Stimulated activated CD8-positive, alpha-beta memory T cell treated with anti-CD3 and anti-CD28 coated beads, Interleukin-15, amount 100 ng/mL, for 1 hour (primary cell): ENCODE measurements around the gene LILRA1.
"Not testable (repeated sequence)": the region's sequence is repeated elsewhere in the genome, so short reads cannot be mapped to it uniquely, and the experiment has no call there.

Source experiments
- DNase-seq: peaks from one replicate; pipeline ENCODE4 v3.0.0-alpha.2; 2020; ENCODE audit warnings: low read depth

Gene LILRA1

DNA sequence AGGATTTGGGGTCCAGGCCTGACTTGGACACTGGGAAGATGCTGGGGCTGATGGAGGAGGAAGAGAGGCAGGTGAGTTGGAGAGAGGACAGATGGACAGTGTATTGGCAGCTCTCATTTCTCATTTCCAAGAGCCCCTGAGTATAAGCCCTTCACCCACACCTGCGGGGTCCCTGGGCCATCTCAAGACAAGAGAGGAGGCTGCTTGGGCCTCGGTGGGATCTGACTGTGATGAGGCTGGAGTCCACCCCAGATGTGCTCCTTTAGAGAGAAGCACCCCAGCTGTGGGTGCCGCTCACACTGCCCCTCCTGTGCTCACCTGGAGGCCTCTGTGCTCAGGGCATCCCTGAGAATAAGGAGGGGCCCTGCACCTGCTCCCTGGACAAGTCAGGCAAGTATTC, 16.1 kb upstream of the LILRA1 start:
- no peak for DNase-seq

DNA sequence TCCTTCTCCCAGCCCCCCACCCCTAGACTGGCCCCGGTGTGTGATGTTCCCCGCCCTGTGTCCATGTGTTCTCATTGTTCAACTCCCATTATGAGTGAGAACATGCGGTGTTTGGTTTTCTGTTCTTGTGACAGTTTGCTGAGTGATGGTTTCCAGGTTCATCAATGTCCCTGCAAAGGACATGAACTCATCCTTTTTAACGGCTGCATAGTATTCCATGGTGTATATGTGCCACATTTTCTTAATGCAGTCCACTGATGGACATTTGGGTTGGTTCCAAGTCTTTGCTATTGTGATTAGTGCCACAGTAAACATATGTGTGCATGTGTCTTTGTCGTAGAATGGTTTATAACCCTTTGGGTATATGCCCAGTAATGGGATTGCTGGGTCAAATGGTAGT, 15.2 kb upstream of the LILRA1 start:
- DNase-seq = not testable (repeated sequence)

DNA sequence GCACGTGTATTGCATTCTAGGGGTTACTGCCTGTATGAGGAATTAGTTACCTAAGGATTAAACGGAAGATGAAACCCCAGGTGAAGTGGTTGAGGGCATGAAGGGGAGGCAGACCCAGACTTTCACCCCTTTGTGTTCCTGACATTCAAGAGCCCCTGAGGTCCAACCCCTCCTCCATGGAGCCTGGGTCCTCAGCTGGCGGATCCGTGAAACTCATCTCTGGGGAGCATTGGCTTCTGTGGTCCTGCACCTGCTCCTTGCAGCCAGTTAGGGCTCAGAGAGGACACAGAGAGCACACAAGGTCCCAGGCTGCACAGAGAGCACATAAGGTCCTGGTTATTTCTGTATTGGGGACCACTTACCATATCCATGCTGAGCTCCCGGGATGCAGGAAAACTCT, 7.0 kb upstream of the LILRA1 start:
- no peak for DNase-seq

DNA sequence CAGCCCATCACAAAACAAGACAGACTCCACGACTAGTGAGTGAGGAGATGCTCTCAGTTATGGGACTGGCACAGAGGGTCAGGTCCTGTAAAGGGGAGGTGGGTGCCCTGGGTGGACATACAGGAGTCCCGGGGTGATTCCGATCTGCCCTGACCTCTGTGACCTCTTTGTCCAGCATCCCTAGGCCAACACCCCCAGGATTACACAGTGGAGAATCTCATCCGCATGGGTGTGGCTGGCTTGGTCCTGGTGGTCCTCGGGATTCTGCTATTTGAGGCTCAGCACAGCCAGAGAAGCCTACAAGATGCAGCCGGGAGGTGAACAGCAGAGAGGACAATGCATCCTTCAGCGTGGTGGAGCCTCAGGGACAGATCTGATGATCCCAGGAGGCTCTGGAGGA, 6.4 kb upstream of the LILRA1 start:
- no peak for DNase-seq

DNA sequence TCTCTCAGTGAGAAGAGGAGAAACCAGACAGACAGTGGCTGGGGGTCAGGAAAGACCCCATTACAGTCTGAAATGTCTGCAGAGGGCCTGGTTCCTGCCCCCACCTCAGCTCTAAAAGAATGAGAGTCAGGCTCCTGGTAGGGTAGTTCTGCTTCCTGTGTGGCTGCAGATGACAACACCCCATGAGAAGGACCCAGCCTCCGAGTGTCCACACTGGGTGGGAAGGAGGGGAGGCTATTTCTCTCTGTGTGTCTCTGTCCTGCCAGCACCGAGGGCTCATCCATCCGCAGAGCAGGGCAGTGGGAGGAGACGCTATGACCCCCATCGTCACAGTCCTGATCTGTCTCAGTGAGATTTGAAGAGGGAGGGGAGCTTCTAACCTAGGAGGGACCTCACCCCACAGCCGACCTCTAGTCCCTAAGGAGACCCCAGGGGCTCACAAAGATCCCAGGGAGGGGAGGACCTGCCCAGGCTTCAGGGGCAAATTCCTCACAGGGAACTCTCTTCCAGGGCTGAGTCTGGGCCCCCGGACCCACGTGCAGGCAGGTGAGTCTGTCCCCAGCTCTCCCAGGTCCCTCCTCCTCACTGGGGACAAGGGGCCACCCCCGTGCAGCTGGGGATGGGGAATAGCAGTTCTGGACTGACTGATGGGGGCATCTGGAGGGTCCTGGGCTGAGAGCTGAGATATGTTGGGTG, 647 bp downstream of the LILRA1 start:
- not testable (repeated sequence) for DNase-seq

DNA sequence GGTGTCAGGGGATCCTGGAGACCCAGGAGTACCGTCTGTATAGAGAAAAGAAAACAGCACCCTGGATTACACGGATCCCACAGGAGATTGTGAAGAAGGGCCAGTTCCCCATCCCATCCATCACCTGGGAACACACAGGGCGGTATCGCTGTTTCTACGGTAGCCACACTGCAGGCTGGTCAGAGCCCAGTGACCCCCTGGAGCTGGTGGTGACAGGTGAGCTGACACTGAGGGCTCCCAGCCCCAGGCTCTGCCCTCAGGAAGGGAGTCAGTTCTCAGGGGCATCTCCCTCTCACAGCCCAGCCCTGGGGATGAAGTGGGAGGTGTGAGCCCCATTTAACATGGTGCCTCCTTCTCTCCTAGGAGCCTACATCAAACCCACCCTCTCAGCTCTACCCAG, 1.3 kb downstream of the LILRA1 start:
- DNase-seq = no peak

DNA sequence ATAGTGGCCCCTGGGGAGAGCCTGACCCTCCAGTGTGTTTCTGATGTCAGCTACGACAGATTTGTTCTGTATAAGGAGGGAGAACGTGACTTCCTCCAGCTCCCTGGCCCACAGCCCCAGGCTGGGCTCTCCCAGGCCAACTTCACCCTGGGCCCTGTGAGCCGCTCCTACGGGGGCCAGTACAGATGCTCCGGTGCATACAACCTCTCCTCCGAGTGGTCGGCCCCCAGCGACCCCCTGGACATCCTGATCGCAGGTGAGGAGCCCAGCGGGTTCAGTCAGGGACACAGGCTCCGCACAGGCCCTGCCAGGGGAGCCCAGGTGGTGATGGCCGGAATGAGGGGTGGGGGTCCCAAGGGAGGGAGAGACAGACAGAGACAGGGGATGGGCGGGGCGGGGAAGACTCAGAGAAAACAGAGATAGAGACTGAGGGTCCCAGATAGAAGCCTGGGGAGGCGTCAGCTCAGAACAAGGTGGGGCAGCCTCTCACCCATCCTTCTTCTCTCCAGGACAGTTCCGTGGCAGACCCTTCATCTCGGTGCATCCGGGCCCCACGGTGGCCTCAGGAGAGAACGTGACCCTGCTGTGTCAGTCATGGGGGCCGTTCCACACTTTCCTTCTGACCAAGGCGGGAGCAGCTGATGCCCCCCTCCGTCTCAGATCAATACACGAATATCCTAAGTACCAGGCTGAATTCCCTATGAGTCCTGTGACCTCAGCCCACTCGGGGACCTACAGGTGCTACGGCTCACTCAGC, 2.4 kb downstream of the LILRA1 start:
- DNase-seq = not testable (repeated sequence)

DNA sequence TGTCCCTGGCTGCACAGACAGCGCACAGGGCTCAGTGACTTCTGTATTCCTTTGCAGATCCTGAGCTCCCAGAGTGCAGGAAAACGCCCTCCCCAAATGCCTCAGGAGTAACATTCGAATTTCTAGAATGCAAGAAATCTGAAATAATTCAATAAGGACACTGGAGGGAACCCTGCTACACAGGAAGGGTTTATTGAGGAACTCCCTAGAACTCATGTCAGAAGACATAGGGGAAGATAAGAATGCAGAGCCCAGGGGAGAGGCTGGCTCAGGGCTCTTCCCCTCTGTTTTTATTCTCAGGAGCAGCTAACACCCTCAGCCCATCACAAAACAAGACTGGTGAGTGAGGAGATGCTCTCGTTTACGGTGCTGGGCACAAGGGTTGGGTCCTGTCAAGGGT, 6.8 kb downstream of the LILRA1 start:
- no peak for DNase-seq

DNA sequence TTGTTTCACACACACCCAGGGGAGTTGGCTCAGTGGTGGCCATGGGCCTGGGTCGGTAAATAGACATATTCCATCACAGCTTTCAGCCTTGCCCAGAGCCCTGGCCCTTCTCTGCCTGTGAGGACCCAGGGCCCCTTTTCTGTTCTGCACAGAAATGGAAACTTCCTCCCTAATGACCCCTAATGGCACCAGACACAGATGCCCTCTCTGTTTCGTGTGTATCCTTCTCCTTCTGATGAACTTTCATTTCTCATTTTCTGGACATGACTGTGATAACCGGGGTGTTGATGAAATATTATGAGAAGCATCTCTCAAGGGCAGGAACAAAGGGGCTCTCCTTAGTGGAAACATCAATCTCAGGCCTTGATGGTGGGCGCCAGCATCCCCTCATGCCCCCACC, 12.8 kb downstream of the LILRA1 start:
- no peak for DNase-seq

DNA sequence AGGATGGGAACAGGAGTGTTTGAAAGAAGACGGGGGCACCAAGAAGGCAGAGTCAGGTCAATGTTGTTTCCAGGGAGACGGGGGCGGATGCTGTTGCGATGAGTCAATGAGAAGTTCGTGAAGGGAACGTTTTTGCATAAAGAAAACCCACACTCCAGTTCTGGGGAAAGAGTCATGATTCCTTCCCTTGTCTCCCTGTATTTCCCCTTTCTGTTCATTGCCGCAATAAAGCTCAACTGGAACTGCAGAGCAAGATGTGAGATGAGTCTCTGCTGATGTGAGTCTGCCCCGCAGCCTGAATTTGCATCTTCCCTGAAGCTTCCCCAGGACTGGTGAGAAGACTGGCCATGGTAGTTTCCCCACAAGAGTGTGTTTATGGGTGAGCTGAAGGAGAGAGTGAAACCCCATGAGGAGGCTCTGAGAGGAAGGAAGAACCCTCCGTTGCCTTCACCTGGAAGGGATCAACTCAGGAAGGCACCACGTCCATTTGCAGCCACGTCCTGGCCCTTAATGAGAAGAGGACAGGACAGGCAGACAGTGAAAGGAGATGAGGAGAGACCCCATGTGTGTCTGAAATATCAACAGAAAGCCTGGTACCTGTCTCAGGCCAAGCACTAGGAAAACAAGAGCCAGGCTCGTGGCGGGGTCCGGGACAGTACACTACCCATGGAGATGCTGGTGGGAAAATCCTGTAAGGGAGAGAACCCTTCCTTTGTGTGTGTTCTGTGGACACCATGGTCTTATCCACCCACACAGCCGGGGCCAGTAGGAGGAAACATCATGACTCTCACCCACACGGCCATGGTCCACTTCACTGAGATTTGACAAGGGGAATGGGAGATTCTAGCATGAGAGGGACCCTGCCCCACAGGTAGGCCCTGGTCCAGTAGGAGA, 13.7 kb downstream of the LILRA1 start:
- no peak for DNase-seq

DNA sequence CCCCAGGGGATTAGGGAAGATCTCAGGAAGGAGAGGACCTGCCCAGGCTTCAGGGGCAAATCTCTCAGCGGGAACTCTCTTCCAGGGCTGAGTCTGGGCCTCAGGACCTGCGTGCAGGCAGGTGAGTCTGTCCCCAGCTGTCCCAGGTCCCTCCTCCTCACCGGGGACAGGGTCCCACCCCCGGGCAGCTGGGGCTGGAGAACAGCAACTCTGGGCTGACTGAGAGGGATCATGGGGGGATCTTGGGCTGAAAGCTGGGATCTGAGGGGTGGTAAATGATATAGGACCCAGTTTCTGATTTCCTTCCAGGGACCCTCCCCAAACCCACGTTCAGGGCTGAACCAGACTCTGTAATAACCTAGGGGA, 14.3 kb downstream of the LILRA1 start:
- no peak for DNase-seq

DNA sequence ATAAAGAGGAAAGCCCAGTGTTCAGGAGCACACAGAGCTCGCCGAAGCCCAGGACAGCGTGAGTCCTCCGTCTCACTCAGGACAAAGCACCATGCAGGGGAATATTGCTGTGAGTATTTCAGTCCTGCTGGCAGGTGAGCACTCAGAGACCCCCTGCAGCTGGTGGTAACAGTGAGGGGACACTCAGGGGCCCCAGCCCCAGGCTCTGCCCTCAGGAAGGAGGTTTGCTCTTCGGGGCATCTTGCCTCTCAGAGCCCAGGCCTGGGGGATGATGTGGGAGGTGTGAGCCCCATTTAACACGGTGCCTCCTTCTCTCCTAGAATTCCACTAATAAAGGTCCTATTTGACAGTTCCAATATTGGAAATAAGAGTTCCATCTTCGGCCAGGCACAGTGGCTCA, 14.8 kb downstream of the LILRA1 start:
- no peak for DNase-seq

DNA sequence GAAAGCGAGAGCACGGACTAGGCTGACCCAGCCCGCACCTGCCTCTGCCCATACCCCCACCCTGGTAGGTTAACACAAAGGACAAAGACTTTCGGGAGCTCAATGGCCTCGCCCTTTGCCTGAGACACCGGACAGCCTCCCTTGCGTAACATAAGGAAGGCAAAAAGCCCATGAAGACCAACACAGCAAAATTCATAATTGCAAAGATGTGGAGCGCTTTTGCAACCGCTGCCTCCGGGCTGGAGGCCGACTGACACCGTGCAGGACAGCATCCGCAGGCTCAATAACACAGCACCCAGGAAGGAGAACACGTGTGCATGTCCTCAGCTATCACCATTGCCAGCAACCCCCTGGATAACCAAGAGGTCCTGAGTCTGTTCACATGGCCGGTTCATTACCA, 15.4 kb downstream of the LILRA1 start:
- no peak for DNase-seq

DNA sequence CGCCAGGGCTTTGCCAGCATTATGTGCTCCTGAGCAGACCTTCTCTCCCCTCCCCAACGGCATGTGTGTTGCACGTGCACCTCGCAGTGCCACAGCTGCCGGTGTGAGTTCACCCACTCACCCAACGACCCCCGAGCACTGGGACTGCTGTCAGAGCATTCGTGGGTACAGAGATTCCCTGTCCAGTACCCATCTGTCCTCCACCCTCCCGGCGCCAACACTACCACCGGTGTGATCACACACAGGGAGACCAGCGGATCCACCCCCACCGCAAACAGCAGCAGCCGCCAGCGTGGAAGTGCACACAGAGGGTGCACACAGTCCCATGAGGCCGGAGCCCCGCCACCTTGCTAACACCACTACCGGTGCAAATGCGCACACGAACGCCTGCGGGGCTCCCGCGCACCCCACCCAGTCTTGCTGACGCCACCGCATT, 15.9 kb downstream of the LILRA1 start:
- no peak for DNase-seq

DNA sequence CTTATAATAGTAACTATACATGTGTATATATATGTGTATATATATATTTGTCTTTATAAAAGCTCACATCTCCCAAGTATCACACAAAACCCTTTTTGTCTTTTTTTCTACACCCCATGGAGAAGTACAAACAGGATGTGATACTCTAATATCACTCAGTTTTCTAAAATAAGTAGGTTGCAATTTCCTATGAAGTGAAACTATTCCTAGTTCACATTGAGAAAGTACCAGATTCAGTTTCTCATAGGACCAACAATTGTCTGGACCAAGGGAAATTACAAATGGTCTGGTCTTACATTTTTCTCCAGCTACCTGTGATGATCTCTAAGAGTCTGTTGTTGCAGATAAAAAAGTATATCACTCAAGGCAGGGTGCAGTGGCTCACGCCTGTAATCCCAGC, 19.0 kb downstream of the LILRA1 start:
- no peak for DNase-seq

DNA sequence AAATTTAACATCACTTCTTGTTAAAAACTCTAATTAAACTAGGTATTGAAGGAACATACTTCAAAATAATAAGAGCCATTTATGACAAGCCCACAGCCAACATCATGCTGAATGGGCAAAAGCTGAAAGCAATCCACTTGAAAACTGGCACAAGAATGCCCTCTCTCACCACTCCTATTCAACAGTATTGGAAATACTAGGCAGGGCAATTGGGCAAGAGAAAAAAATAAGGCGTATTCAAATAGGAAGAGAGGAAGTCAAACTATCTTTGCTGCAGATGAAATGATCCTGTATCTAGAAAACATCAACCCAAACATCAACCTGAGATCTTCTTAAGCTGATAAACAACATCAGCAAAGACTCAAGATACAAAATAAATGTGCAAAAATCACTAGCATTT, 21.3 kb downstream of the LILRA1 start:
- no peak for DNase-seq

DNA sequence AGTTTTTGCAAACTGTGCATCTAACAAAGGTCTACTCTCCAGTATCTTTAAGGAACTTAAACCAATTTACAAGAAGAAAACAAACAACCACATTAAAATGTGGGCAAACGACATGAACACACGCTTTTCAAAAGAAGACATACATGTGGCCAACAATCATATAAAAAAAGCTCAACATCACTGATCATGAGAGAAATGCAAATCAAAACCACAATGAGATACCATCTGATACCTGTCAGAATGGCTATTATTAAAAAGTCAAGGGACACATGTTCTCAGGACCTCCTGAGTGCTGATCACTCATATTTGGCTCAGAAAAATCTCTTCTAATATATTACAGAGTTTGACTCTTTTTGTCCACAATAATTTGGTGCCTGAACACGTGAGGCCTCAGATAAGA, 22.6 kb downstream of the LILRA1 start:
- no peak for DNase-seq

DNA sequence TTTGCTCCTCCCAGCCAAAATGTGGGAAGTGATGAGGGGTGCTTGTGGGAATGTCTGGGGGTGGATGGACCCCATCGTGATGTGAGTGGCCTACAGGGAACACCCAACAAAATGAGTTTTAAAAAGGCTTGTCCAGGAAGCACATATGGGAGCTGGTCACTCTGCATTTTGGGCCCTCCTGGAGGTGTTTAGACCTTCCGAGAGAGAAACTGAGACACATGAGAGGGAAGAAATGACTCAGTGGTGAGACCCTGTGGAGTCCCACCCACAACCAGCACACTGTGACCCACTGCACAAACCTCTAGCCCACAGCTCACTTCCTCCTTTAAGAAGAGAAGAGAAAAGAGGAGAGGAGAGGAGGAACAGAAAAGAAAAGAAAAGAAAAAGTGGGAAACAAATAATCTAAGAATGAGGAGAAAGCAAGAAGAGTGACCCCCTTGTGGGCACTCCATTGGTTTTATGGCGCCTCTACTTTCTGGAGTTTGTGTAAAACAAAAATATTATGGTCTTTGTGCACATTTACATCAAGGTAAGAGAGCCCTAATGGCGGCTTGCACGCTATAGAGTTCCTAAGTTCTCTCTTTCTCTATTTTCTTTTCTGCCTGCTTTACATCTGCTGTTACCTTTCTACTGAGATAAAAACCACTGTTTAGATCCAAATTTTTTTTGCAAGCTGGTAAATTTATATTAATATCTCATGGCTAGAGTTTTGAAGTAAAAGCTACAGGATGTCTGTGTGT, 23.6 kb downstream of the LILRA1 start:
- no peak for DNase-seq

DNA sequence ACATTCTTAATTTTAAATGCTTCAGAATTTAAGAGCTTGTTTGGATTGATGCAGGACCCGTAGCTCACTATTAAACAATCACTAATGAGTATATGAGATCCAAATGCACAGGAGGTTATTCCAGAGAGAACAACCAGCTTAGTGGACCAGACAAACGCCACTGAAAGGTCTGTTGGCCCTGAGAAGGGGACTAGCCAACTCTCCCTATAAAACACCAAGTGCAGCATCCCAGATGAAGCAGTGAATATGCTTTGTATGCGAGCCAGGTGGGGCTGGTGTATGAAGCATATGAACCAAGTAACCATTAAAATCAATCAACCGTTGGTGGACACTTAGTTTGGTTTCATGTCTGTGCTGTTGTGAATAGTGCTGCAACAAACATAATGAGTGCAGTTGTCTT, 27.0 kb downstream of the LILRA1 start:
- DNase-seq = no peak

DNA sequence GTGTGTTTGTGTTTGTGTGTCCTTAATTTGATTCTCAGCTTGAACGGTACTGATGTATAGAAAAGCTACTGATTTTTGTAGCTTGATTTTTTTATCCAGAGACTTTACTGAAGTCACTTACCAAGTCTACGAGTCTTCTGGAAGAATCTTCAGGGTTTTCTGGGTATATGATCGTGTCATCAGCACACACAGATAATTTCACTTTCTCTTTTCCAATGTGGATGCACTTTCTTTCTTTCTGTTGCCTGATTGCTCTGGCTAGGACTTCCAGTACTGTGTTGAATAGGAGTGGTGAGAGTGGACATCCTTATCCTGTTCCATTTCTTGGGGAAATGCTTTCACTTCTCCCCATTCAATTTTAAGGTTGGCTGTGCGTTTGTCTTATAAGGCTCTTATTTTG, 29.0 kb downstream of the LILRA1 start:
- no peak for DNase-seq

DNA sequence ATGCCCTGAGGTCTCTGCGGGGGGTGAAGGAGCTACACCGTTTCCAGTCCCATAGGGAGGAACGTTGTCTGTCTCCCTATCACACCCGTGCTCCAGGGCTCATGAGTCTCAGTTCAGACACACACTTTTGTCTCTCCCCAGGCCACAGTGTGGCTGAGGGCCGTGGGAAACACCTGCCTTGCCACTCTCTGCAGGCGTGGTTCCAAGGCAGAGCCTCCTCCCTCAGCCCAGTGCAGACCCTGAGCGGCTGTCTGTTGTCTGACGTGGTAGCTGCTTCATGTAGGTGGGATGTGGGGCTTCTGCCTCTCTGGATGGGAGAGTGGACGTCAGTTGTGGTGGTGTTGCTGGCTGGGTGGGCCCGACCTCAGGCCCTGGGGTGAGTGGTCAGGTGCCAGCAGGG, 30.8 kb downstream of the LILRA1 start:
- not testable (repeated sequence) for DNase-seq
